GM04503 (cell line): Measurements from ENCODE around the gene ANKS1B.

Experiments
- DNase-seq: peaks from one replicate; pipeline ENCODE4 v3.0.0-alpha.2; 2012; ENCODE audit warnings: low read depth

Gene ANKS1B

GRCh38 chr12:99128246-99128802 is 856.4 kb downstream of the ANKS1B start:
- DNase-seq, result no peak

GRCh38 chr12:99122959-99123358 is 861.8 kb downstream of the ANKS1B start:
- DNase-seq, result no peak

DNA sequence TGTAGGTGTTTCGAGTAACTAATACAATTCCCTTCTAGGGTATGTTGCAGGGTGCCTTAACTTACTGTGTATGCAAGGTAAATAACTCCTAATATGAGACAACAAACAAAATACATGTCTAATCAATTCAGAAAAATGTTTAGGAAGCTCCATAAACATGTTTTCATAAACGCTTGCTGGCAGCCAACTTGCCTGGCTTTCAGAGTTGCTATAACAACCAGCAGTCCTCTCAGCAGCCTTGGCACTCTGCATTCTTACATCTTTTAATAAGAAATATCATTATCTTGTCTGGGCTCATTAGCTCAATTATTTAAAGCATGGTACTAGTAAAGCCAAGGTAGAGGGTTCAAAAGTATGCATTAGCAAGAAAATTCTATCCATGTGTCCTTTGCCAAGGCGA is 862.2 kb downstream of the ANKS1B start:
- no peak for DNase-seq

GRCh38 chr12:99121546-99121945 is 863.2 kb downstream of the ANKS1B start:
- DNase-seq, result no peak

DNA sequence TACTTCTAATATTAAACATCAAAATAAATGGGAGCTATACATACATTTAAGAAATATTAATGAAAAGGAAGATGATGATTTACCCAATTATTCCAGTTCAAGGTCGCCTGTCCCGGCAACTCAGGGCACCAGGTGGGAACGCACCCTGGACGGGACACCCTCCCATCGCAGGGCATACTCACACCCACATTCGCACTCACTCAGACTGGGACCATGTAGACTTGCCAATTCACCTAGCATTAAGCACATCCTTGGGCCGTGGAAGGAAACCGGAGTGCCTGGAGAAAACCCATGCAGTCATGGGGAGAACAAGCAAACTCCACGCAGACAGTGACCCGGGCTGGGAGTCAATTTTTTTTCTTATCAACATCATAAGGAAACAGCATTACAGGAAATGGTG is 864.8 kb downstream of the ANKS1B start:
- DNase-seq, result no peak

GRCh38 chr12:99119449-99119848 is 865.3 kb downstream of the ANKS1B start:
- DNase-seq, result no peak

GRCh38 chr12:99111600-99111999 is 873.1 kb downstream of the ANKS1B start:
- no peak for DNase-seq

DNA sequence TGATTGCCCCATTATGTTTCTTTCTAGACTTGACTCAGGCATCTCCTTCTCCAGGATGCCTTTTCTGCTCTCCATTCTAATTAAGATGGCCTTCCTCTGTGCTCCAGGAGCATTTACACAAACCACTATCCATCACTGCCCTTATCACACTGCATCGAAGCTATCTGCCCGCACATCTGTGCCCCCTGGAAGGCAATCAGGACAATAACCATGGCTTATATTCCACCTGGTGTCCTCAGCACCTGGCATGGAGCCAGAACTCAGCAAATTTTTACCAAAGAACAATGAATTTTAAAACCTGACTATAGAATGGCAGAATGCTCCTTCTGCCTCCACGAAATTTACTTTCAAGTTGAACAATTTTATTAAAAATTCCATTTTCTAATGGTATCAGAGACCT is 873.9 kb downstream of the ANKS1B start:
- DNase-seq, result no peak

DNA sequence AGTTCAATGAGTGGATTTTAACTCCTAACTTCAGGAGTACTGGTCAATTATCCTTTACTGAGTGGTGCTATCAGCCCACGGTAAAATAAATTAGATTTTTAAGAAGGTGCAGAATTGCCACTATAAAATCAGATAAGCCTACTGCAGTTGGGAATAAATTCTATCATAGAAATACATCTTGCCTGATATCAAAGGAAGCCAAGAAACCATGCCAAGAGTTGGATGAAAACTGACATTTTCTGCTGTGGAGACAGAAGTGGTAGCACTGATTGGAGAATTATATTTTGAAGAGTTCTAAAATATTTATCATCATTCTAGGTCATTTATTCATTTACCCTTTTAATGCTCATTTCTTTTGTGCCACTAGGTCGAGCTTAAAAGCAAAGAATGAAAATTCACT is 874.5 kb downstream of the ANKS1B start:
- no peak for DNase-seq

DNA sequence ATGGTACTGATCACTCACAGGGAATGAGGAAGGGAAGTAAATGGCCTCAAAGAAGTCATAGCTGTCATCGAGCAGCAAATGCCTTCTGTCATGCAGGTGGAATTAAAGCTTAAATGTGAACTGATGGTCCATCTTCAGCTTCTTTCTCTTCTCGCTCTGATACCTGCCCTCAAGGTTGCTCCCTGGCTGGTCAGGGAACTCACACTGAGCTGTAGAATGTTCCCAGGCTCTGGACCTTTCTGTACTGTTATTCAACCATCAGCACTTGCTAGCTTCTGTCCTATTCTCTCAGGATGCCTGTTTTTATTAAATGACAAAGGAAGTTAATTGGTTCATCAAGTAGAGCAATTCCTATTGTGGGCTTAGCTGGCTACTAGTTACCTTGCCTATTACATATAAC is 875.8 kb downstream of the ANKS1B start:
- DNase-seq, result no peak

DNA sequence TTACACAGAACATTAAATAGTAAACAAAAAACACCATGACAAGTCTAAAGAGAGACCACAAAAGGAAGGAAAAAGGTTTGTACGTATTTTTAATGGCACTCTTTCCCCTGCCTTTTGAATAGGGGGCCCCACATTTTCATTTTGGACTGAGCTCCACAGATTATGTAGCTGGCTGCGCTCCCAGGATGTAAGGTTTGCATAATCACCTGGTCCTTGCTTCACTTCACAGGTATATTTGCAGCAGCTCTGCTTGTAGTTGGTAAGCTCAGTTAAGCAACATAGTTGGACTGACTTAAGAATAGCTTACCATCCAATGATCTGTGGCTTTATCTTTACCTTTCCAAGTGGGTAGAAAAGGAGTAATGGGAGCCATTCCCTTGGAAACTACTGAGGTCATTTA is 885.0 kb downstream of the ANKS1B start:
- DNase-seq, result no peak

- no peak for DNase-seq
Measured at GRCh38 chr12:99097171-99097570, 887.6 kb downstream of the ANKS1B start.

DNA sequence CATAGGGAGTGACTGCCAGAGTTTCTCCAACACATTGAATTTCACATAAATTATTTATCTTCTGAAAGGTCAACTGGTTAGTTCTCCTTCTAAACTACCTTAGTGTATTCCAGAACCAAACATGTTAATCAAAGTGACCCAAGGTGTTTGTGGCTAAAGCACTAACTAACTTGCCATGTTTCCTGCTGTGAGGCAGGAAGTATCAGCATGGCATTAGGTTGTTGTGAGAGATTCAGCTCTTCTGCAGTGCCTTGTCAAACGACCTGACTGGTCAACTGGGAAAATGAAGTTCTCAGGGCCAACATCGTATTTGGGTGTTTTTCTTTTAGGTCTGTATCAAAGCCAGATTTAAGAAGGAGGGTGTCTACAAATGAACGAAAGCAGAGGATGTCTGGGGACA is 891.6 kb downstream of the ANKS1B start:
- no peak for DNase-seq

GRCh38 chr12:99092100-99092851 is 892.5 kb downstream of the ANKS1B start:
- no peak for DNase-seq

GRCh38 chr12:99087278-99087677 is 897.5 kb downstream of the ANKS1B start:
- DNase-seq, result no peak

- DNase-seq, result no peak
Measured at GRCh38 chr12:99079811-99080210, 904.9 kb downstream of the ANKS1B start.

GRCh38 chr12:99068993-99069747 is 915.6 kb downstream of the ANKS1B start:
- no peak for DNase-seq

DNA sequence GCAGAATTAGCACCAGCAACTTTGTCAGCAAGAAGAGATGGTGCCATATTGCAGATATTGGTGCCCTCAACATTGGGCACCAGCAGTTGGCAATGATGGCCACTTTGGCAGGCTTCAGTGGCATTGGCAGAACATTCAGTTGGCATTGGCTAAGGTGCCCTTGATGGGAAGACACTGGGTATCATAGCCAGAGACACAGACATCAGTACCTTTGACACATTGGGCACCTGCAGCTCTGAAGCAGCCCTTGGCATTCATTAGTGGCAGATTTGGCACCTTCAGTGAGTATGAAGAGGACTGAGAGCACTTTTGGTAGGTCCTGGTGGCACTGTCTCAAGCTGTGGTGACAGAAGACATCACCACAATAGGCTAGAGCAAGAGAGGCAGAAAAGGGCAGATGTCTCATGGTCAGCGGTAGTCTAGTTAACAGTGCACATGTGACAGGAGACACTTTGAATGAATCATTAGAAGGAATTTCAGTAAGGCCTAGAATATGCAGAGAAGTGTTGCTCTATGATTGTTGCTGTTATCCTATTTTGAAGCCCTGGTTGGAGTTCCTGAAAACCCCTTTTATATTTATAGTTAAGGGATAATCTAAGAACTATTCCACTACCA is 917.5 kb downstream of the ANKS1B start:
- DNase-seq, result no peak

GRCh38 chr12:99066726-99067125 is 918.0 kb downstream of the ANKS1B start:
- no peak for DNase-seq

DNA sequence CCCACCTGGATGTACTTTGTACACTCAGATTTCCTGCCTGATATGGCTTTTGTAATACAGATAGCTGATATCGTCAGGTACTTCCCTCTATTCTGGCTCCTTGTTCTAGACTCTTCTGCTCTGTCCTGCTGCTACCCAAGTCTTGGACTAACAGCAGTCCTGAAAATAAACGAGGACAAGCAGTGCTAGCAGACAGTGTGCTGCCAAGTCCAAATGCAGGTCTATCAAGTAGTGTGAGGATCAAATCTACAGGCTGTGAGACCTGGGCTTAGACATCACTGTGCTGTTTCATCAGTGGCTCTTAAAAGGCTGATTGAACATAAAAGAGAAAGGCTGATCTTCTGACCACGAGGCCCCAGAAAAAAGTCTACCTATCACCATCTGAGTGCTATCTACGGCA is 921.6 kb downstream of the ANKS1B start:
- no peak for DNase-seq

DNA sequence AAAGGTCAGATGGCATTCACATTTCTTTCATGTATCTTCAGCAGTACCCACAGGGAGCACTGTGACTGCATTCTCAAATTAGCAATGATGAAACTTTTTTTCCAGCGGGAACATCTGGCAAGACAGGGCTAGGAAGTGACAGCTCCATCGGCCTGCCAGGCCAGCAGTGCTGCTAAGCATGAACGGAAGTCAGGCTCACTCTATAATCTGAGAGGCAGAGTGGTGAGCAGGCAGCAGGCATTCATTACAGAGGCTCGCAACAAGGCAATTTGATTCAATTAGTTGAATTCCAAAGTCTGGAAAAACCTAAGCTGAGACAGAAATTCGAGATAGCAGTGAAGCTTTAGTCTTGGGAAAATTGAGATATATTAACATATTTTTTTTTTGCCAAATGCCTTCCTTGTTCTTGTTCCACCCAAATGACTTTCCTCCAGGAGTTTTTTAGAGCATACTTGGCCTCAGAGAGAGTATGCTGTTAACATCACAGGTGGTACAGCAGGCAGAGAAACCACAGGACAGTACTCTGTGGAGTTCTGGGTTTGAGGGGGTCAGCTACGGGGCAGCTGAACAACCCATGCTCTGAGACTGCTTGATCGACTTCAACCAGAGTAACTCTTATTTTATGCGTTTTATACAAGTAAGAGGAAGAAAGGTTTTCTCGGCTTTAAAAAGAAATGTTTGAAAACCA is 924.8 kb downstream of the ANKS1B start:
- DNase-seq, result no peak

- no peak for DNase-seq
Measured at GRCh38 chr12:99057670-99058069, 927.1 kb downstream of the ANKS1B start.
